Astrocyte (in vitro differentiated cells and primary cell): ENCODE results near the gene PLA2G4F.

Experiments
- EZH2 ChIP-seq: IDR thresholded peaks from 2 replicates; pipeline ENCODE4 v1.6.1; 2012; ENCODE audit warnings: mild to moderate bottlenecking, low read length, inconsistent platforms; ENCODE audit not compliant: insufficient read depth
- TF ChIP-seq, protein P1 (sequence below): IDR thresholded peaks from 2 replicates; pipeline ENCODE4 v1.5.1; 2011; ENCODE audit warnings: low read depth, mild to moderate bottlenecking, inconsistent platforms, low read length, moderate library complexity; ENCODE audit not compliant: insufficient read depth

GRCh38 chr15:42190370-42190769 is 33.9 kb upstream of the PLA2G4F start:
- TF ChIP-seq EZH2, result no peak
- TF ChIP-seq, protein P1, sequence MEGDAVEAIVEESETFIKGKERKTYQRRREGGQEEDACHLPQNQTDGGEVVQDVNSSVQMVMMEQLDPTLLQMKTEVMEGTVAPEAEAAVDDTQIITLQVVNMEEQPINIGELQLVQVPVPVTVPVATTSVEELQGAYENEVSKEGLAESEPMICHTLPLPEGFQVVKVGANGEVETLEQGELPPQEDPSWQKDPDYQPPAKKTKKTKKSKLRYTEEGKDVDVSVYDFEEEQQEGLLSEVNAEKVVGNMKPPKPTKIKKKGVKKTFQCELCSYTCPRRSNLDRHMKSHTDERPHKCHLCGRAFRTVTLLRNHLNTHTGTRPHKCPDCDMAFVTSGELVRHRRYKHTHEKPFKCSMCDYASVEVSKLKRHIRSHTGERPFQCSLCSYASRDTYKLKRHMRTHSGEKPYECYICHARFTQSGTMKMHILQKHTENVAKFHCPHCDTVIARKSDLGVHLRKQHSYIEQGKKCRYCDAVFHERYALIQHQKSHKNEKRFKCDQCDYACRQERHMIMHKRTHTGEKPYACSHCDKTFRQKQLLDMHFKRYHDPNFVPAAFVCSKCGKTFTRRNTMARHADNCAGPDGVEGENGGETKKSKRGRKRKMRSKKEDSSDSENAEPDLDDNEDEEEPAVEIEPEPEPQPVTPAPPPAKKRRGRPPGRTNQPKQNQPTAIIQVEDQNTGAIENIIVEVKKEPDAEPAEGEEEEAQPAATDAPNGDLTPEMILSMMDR, result no peak
